ENCODE results near the gene CFAP74.

CFAP74 gene

DNA sequence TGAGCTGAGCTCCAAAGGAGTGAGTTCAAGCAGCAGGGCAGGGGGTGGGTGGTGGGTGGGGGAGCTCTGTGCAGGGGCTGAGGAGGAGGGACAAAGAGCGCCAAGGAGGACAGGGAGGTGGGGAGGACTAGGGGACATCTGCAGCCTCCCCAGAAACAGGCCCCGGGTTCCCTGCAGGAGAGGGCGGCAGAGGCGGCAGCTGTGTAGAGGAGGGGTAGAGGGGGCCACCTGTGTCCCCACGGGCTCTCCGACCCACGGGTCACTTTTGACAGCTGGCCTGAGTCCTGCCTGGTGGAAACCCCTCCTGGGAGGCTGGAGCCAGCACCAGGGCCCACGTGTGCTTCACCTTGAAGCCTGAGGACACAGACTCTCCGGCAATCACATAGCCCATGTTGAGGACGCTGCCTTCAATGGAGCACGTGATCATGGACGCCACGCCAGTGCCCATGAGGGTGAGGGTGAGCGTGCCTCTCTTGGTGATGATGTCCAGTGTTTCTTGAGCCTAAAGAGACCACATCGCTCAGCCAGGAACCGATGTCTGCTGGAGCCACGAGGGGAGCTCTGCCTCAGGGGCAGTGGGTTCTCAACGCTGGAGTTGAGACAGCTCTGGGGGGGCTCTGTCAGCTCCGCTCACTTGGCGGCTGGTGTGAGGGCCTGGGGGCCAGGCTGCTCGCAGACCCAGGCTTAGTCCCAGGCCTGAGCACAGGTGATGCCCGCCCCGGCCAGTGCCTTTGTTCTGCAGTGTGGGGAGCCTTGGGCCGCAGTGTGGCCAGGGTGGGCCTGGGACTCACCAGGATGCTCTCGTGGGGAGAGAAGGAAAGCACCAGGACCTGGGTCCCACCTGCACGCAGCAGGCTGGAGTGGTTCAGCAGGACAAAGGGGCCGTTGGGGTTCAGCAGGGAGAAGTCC, 77.9 kb downstream of the CFAP74 start:
- DNase-seq = no peak

DNA sequence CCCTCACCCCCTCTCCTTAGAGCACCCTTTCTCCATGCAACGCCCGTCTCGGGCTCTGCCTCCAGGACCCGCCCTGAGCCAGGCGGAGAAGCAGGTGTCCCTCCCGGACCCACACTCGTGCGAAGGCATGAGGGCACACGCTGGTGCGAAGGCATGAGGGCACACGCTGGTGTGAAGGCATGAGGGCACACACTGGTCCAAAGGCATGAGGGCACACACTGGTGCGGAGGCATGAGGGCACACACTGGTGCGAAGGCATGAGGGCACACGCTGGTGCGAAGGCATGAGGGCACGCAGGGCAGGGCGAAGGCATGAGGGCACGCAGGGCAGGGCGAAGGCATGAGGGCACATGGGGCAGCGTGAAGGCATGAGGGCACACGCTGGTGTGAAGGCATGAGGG, 78.7 kb downstream of the CFAP74 start:
- no peak for DNase-seq

GRCh38 chr1:1924386-1924785, 79.2 kb downstream of the CFAP74 start:
- DNase-seq = no peak

DNA sequence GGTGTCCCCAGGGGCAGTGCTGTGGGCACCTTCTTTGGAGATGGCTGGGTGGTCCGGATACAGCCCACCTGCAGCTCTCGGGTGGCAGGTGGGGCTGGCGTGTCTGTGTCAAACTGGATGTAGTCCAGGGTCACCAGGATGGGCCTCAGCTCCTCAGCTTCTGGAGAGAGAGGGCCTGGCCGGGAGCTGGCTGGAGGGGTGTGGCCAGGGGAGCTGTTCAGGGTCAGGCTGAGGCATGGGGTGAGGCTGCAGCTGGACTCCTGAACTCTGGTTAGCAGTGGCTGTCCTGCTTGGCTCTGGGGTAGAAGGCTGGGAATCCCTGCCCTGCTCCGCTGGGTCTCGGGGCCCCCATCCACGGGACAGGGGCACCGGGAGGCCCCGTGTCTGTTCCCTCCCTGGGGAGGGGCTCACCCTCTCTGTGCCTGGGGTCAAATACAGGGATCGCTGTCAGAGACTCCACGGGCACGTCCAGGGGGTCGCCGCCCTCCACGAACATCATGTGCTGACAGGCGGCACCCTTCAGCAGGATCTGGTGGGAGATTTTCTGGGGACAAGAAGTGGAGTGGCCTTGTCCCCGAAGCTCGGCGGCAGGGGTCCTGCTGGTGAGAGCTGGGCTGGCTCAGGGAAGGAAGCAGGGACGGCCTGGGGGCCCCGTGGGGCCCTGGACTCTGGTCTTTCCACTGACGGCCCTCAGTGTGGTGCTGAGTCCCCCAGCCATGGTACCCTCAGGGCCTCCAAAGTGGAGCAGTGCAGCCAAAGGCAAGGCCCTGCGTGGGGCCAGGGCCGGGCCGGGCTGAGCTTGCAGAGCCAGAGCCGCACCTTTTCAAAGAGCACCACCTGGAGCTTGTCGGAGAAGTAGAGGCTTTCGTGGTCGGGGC, 80.4 kb downstream of the CFAP74 start:
- DNase-seq = no peak

DNA sequence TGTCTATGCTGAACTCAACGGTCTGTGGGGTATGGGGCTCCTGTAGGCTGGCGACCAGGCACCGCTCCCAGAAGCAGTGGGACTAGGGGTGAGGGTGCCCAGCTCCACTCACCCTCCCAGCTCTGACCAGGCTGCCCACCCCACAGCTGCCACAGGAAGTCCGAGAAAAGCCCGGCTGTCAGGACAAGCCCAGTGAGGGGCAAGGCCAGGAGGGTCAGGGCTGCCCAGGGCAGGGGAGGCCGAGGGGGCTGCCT, 81.0 kb downstream of the CFAP74 start:
- DNase-seq = no peak

DNA sequence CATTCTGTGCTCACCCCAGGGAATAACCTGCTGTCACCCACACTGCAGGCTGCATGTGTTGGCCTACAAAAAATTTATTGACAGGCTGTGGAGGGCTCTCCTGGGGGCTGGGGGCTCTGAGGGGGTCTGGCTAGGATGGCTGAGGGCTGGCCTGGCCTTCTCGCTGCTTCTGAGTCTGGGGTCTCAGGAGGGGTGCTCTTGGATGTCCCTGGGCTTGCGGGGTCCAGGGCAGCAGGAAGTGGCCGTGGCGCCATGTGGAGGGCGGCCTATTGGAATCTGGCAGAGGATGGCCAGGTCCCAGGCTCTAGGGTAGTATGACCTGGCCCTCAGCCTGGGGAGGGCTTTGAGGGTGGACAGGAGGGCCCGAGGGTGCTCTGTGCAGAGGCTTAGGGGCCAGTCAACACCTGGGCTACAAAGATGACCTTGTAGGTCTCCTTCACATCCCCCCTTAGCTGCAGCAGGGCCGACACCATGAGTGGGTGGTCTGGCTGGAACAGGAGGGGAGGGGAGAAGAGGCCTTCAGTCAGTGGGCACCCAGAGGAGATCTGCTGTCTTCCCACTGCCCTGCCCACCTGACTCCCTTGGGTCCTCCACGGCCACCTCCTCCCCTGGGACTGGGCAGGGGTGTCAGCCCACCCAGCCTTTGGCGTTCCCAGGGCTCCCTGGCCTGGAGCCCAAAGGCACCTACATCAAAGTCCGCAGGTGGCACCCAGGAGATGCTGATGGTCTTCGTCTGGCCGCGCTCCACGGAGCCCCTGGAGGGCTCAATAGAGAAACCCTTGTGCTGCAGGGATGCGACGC, 81.5 kb downstream of the CFAP74 start:
- DNase-seq = no peak

DNA sequence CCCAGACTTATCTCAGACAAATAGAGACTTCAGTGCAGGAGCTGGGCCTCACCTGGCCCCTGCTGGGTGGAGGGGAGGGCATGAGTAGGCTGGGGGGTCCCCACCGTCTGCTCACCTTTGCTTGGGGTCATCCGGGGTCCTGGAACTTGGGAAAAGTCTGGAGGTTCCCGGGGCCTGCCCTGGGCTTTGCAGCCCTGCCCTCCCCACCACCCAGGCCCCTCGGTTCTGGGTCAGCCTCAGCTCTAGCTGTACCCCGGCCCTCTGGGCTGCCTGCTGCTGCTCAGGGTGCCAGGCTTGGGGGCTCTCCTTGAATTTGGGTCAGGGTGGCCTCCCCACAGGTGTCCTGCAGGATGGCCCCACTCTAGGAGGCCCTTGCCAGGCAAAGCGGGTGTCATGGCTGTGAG, 82.1 kb downstream of the CFAP74 start:
- no peak for DNase-seq

GRCh38 chr1:1920608-1921458, 82.8 kb downstream of the CFAP74 start:
- no peak for DNase-seq

DNA sequence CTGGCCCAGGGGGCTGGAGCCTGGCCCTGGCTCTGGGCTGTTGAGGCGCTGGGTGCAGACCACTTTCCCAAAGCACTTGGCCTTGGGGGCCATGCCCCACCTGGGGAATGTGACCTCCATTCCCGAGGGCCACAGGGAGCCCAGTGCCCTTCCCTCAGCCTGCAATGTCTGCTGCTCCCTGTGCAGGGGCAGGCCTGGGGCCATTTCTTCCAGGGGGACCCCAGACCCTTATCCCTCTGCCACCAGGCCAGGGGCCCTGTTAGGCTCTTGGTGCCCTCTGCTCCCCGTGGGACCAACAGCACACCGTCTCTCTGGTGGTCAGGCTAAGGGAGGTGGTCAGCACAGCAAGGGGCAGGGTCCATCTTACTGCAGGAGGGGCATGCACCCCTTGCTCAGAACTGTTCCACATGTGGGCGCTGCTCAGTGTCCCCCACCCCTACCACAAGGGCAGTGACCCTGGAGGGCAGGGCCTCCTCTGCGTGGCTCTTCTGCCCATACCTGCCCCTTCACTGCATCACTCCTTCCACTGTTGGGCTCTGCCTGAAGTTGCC, 83.5 kb downstream of the CFAP74 start:
- no peak for DNase-seq

- peak; percentile 98 for DNase-seq
These were observed 84.1 kb downstream of the CFAP74 start for GRCh38 chr1:1919304-1920056.

GRCh38 chr1:1918901-1919303, 84.7 kb downstream of the CFAP74 start, which contains the start of gene TMEM52:
Gene TMEM52 (minus strand): TSS chr1:1919279. CDS start chr1:1919265, 14 bp downstream.
- DNase-seq = no peak

DNA sequence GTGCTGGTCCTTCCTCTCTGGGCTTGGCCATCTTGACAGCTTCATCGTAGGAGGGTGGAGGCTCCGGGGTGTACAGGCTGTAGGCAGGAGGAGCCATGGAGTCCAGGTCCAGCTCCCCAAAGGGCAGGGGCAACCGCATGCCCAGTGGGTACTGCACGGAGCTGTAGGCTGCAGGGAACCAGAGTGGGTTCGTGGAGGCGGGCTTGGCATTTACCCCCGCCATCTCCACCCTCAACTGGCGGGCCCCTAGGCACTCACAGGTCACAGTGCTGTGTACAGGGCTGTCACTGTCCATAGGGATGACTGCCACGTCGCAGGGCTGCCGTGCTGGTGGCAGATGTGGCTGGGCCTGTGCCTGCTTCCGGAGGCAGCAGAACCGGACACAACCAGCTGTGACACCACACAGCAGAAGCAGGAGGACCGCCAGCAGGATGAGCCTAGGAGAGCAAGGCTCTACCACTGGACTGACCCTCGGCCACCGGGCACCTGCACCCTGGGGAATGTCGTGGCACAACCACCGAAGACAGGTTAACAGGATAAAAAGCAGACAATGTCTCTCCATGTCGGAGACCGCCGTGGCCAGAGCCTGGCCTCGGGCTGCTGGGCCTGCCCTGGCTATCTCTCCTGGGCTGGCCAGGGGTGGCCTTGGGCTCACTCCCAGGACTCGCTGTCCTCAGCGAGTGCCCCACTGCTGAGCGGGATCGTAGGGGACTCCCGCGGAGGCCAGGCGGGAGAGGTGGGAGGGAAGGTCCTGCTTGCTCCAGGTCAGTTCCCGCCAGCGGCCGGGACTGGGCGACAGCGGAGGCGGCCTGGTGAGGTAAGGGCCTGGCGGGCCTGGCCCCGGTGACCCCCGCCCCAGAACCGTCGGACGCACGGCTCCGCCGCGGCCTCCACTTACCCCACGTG, 85.3 kb downstream of the CFAP74 start:
- no peak for DNase-seq

DNA sequence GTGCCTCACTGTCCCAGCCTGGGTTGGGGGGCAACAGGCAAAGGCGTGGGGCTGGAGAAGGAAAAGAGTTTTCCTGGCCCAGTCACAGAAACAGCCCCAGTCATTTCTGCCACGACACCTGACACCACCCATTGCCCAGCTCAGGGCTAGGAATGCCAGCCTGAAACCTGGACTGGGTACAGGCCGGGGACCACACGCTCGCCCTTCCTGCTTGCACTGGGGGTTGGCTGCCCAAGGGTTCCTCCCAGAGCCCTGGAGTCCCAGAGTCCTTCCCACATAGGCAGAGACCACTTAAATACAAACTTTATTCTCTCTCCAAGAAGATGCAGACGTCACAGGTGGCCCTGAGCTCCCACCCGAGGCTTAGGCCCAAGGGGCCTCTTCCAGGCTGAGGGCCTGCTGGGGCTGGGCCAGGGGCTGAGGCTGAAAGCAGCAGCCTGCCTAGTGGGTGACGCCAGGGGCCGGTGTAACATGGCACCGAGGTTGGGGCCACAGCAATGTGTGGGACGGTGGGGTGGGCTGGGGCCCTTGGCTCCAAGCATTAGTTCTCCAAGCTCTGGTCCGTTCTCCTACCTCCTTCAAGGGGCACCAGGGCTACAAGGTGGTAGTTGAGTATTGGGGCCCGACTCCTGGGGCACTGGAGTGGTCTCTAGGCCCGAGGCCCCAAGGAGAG, 86.1 kb downstream of the CFAP74 start:
- DNase-seq = no peak

DNA sequence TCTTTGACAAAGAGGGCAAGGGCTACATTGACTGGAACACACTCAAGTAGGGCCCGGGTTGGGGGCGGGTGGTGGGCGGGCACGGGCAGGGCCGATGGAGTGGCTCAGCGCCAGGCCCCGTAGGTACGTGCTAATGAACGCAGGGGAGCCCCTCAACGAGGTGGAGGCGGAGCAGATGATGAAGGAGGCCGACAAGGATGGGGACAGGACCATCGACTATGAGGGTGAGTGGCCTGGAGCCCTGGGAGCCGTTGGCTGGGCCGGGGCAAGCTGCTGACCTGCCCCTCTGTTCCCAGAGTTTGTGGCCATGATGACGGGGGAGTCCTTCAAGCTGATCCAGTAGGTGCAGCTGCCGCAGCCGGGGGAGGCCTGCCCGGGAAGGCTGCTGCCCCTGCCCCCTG, 86.7 kb downstream of the CFAP74 start:
- no peak for DNase-seq

DNA sequence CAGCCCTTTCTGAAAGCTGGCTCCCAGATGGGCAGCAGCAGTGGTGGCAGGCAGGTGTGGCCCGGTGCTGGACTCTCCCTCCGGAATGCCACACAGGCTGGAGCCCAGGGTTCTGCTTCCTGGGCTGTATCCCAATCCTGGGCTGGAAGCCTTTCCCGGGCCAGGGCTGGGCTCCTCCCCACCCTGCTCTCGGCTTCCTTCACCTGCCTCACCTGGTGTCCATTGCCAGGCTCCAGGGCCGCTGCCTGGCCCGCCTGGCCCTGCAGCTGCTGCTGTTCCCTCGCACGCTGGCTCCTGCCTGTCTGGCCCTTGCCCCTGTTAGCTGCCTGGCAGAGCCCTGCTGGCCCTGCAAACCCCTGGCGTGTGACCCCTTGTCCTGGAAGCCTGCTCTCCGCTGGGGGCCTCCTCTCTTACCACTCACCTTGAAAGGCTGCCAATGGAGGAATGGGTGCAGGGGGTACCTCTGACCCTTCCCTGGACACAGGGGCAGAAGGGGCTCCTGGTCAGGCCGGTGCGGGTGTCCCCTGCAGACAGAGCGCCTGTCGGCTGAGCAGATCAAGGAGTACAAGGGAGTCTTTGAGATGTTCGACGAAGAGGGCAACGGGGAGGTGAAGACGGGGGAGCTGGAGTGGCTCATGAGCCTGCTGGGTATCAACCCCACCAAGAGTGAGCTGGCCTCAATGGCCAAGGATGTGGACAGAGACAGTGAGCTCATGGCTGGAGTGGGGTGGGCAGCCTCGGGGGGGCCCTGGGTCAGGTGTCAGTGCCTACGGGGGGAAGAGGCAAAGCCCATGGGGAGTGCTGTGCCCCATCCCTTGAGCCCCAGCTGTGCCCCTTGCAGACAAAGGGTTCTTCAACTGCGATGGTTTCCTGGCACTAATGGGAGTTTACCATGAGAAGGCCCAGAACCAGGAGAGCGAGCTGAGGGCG, 87.4 kb downstream of the CFAP74 start:
- no peak for DNase-seq

- no peak for DNase-seq
These were observed 88.5 kb downstream of the CFAP74 start, which contains the start of gene CALML6 for GRCh38 chr1:1914971-1915692. Gene CALML6 (plus strand): TSS chr1:1915260. CDS start chr1:1915281, 21 bp downstream.
